ENCODE results near the gene NTRK3.
"Not testable (repeated sequence)": the region's sequence is repeated elsewhere in the genome, so short reads cannot be mapped to it uniquely, and the experiment has no call there.

Gene NTRK3

GRCh38 chr15:87860743-87861142 lies 395.8 kb downstream of the NTRK3 start:
- DNase-seq, result no peak

- no peak for DNase-seq
Measured at GRCh38 chr15:87858651-87859050, 397.9 kb downstream of the NTRK3 start.

GRCh38 chr15:87851497-87851896 lies 405.0 kb downstream of the NTRK3 start:
- no peak for DNase-seq

- DNase-seq, result no peak
Measured at GRCh38 chr15:87850916-87851315, 405.6 kb downstream of the NTRK3 start.

- no peak for DNase-seq
Measured at GRCh38 chr15:87849181-87849580, 407.4 kb downstream of the NTRK3 start.

- no peak for DNase-seq
Measured at GRCh38 chr15:87848012-87848411, 408.5 kb downstream of the NTRK3 start.

GRCh38 chr15:87846746-87847145 lies 409.8 kb downstream of the NTRK3 start:
- DNase-seq, result no peak

GRCh38 chr15:87843312-87843711 lies 413.2 kb downstream of the NTRK3 start:
- no peak for DNase-seq

GRCh38 chr15:87841426-87841998 lies 415.0 kb downstream of the NTRK3 start:
- no peak for DNase-seq

GRCh38 chr15:87835830-87836229 lies 420.7 kb downstream of the NTRK3 start:
- not testable (repeated sequence) for DNase-seq

- DNase-seq, result not testable (repeated sequence)
Measured at GRCh38 chr15:87833333-87833732, 423.2 kb downstream of the NTRK3 start.

- no peak for DNase-seq
Measured at GRCh38 chr15:87829332-87830050, 427.0 kb downstream of the NTRK3 start.

- DNase-seq, result no peak
Measured at GRCh38 chr15:87828608-87829007, 427.9 kb downstream of the NTRK3 start.

- DNase-seq, result no peak
Measured at GRCh38 chr15:87827131-87827530, 429.4 kb downstream of the NTRK3 start.

- no peak for DNase-seq
Measured at GRCh38 chr15:87826119-87826747, 430.3 kb downstream of the NTRK3 start.

- DNase-seq, result no peak
Measured at GRCh38 chr15:87818756-87819155, 437.8 kb downstream of the NTRK3 start.

GRCh38 chr15:87817553-87817952 lies 439.0 kb downstream of the NTRK3 start:
- no peak for DNase-seq

GRCh38 chr15:87816811-87817210 lies 439.7 kb downstream of the NTRK3 start:
- no peak for DNase-seq

- no peak for DNase-seq
Measured at GRCh38 chr15:87816016-87816415, 440.5 kb downstream of the NTRK3 start.
